Adrenal gland (tissue), 12 donors: ENCODE results near the gene HMMR. TPM values are rescaled to one million over a fixed set of nuclear protein-coding genes. Genes with fewer than 3 reads are reported as not detected.

ENCODE experiments used
- DNase-seq, 7 donors: peaks; one replicate each; pipeline ENCODE4 v3.0.0-alpha.2; 2019 to 2020
- H3K27ac ChIP-seq, 5 donors: fragments of 200-600 bp; sonication (generic) in 4 of 5; 1 replicate in 3 of 5; 2 replicates in 2 of 5; pipeline versions ENCODE4 v1.5.1 to v1.8.0; 2016 to 2020; ENCODE audit warnings: mild to moderate bottlenecking in 1 of 5
- H3K27me3 ChIP-seq: fragments of 200-600 bp; 2 replicates; pipeline ENCODE4 v1.8.0; 2021
- H3K36me3 ChIP-seq, 2 donors: fragments of 200-600 bp; replicated peaks in 1 of 2; 1 replicate in 1 of 2; 2 replicates in 1 of 2; pipeline versions ENCODE4 v1.5.1 to v1.8.0; 2018 to 2022
- H3K4me1 ChIP-seq, 2 donors: fragments of 200-600 bp; replicated peaks in 1 of 2; 1 replicate in 1 of 2; 2 replicates in 1 of 2; pipeline versions ENCODE4 v1.5.1 to v1.8.0; 2018 to 2021
- H3K4me3 ChIP-seq, 4 donors: fragments of 200-600 bp; sonication (generic) in 3 of 4; one replicate each; pipeline ENCODE4 v1.5.1; 2016 to 2018
- H3K9me3 ChIP-seq, 3 donors: fragments of 200-600 bp; sonication (generic) in 1 of 3; replicated peaks in 1 of 3; 1 replicate in 2 of 3; 2 replicates in 1 of 3; pipeline versions ENCODE4 v1.5.1 to v1.8.0; 2016 to 2021
- POLR2A ChIP-seq, 2 donors: fragments of 450-650 bp; IDR thresholded peaks; one replicate each; pipeline ENCODE4 v1.6.1; 2017; ENCODE audit warnings: antibody characterized with exemption in 2 of 2, mild to moderate bottlenecking in 2 of 2, moderate library complexity in 1 of 2
- WGBS, 4 donors: extraction: QIAGEN DNeasy Blood & Tissue Kit in 2 of 4; methylation state at CpG; one replicate each; pipeline versions ENCODE4 v1.1.5 to v1.1.7; 2013 to 2017; 5-methylcytosine and 5-hydroxymethylcytosine counted together
- intact Hi-C, 2 donors: fragments of 100-400 bp; cut with DNase I; formaldehyde crosslinking; loops; one replicate each; pipeline versions ENCODE4 v1.14.1 to v1.15.0; 2022 to 2023
- polyA plus RNA-seq, 3 donors: library from polyadenylated mRNA; stranded (reverse); fragments of 200-250 nt in 2 of 3; fragments of 350-450 nt in 1 of 3; fragmentation: Illumina TruSeq in 1 of 3; extraction: RNeasy Lipid Tissue Mini Kit (QIAGEN cat#74804) in 1 of 3; gene quantifications; one replicate each; pipeline ENCODE4 v1.2.3, GENCODE V29; 2013 to 2014
- total RNA-seq, 9 donors: library from RNA; depleted of rRNA in 4 of 9; stranded (reverse); fragments of >200 nt in 4 of 9; fragments of 120-200 nt in 1 of 9; fragmentation: NEBNext Ultra II Directional in 1 of 9; extraction: Animal tissue kit (Norgen Biotek cat#: 25700) in 1 of 9; gene quantifications; one replicate each; pipeline versions ENCODE4 v1.1.0 to v1.2.4, GENCODE V29; 2013 to 2023
- TF ChIP-seq, protein P1 (sequence below), 6 experiments: fragments of 450-650 bp in 4 of 6; fragments of 200-600 bp in 2 of 6; sonication (generic) in 1 of 6; IDR thresholded peaks; 1 replicate in 5 of 6; 2 replicates in 1 of 6; pipeline versions ENCODE4 v1.5.1 to v1.8.0; 2016 to 2021; ENCODE audit warnings: antibody characterized with exemption in 6 of 6, mild to moderate bottlenecking in 2 of 6, moderate library complexity in 1 of 6
- donor health status: healthy with polysubstance abuse.
- donor health status: Bipolar disorder and iron deficiency.
- donor health status: DM: yes; HTN: yes; CAD: no.
- donor health status: DM: no; HTN: no; CAD: no.
- donor health status: DM: no; HTN: no; CAD: no.
- donor health status: DM: yes; HTN: yes; CAD: no.

The HMMR gene
- total and polyA plus RNA-seq, 12 donors, result 0.24 to 10.3 (median 1.5) TPM; not detected in 1

DNA sequence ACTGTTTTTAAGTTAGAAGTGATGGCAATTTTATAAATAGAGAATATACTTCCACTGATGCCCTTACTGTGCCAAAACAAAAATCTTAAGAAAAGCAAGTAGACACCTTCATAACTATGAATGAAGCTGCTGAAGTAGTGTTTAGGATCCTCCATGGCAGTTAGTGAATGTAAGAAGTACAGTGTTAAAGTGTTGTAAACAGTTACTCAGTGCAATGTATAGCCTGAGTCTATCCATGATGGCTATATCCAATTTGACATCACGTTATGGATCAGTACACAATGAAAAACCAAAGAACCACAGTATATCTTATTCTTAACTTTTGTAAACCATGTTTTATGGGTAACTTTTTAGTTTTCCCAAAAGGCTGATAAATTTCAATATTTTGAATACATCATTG is 15.9 kb upstream of the HMMR start:
- H3K27ac ChIP-seq, result no peak overlapping the region
- H3K4me1 ChIP-seq, result peaks cover 5 to 15% of the 10 kb centered on the region in 2 donors
- intact Hi-C loops, result no loop called here
- DNase-seq, result no peak
- H3K36me3 ChIP-seq, result peaks cover 0 to 69% of the 10 kb centered on the region in 2 donors
- no peak overlapping the region for H3K4me3 ChIP-seq
- H3K9me3 ChIP-seq, result no peaks in the 10 kb centered on the region
- TF ChIP-seq, protein P1, sequence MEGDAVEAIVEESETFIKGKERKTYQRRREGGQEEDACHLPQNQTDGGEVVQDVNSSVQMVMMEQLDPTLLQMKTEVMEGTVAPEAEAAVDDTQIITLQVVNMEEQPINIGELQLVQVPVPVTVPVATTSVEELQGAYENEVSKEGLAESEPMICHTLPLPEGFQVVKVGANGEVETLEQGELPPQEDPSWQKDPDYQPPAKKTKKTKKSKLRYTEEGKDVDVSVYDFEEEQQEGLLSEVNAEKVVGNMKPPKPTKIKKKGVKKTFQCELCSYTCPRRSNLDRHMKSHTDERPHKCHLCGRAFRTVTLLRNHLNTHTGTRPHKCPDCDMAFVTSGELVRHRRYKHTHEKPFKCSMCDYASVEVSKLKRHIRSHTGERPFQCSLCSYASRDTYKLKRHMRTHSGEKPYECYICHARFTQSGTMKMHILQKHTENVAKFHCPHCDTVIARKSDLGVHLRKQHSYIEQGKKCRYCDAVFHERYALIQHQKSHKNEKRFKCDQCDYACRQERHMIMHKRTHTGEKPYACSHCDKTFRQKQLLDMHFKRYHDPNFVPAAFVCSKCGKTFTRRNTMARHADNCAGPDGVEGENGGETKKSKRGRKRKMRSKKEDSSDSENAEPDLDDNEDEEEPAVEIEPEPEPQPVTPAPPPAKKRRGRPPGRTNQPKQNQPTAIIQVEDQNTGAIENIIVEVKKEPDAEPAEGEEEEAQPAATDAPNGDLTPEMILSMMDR (IDR thresholded peaks at IDR 0.05), result no peak
- no peak for TF ChIP-seq POLR2A (IDR thresholded peaks at IDR 0.05)
- H3K27me3 ChIP-seq, result no peaks in the 10 kb centered on the region
- 85 to 92% (median 90%) methylated on average over 1 of the region's 1 CpG for WGBS, 4 donors

DNA sequence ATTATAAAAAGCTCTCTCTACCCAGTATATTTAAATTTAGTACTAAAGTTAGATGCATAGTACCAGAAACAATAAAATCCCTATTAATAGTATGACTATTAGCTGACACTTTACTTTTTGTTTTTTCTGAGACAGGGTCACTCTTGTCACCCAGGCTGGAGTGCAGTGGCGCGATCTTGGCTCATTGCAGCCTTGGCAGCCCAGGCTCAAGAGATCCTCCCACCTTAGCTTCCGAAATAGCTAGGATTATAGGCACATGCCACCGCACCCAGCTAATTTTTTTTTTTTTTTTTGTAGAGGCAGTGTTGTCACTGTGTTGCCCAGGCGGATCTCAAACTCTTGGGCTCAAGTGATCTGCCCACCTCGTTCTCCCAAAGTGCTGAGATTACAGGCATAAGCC is 15.1 kb upstream of the HMMR start:
- DNase-seq, result no peak
- Histone ChIP-seq H3K4me3 (no peak overlapping the region), H3K36me3 (peaks cover 0 to 69% of the 10 kb centered on the region in 2 donors), H3K27me3 (no peaks in the 10 kb centered on the region), H3K27ac (no peak overlapping the region), H3K4me1 (peaks cover 0 to 7% of the 10 kb centered on the region in 2 donors), H3K9me3 (no peaks in the 10 kb centered on the region)
- intact Hi-C loops, result no loop called here
- WGBS, 4 donors, result 96 to 99% (median 97%) methylated on average over 6 of the region's 6 CpGs
- TF ChIP-seq, protein P1 (IDR thresholded peaks at IDR 0.05), result no peak
- TF ChIP-seq POLR2A (IDR thresholded peaks at IDR 0.05), result no peak

DNA sequence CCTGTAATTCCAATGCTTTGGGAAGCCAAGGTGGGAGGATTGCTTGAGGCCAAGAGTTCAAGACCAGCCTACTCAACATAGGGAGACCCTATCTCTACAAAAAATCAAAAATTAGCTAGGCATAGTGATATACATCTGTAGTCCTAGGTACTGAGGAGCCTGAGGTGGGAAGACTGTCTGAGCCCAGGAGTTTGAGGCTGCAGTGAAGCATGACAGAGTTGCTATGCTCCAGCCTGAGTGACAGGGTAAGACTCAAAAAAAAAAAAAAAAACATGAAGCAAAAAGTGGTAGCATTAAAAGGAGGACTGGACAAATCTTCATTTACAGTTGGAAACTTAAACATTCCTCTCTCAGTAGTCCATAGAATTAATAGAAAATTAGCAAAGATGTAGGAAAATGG is 13.2 kb upstream of the HMMR start:
- no peaks in the 10 kb centered on the region for H3K27me3 ChIP-seq
- intact Hi-C loops, result no loop called here

DNA sequence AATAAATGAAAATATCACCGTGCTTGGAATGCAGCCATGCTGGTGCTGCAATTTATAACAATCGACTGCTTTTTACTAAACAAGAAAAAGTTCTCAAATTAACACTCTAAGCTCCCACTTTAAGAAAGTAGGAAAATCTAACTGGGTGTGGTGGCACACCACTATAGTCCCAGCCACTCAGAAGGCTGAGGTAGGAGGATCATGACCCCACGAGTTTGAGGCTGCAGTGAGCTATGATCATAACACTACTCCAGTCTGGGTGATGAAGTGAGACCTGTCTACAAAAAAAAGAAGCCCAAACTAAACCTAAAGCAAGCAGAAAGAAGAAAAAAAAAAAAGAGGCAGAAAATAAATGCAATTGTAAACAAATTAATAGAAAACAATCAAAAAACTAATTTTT is 12.6 kb upstream of the HMMR start:
- WGBS, 4 donors, result 86 to 94% (median 90%) methylated on average over 3 of the region's 3 CpGs
- intact Hi-C loops, result no loop called here
- Histone ChIP-seq H3K27ac (no peak overlapping the region), H3K4me3 (no peak overlapping the region), H3K27me3 (no peaks in the 10 kb centered on the region), H3K4me1 (no peaks in the 10 kb centered on the region), H3K36me3 (peaks cover 0 to 48% of the 10 kb centered on the region in 2 donors), H3K9me3 (no peaks in the 10 kb centered on the region)
- DNase-seq, result no peak
- TF ChIP-seq, protein P1 (IDR thresholded peaks at IDR 0.05), result no peak
- no peak for TF ChIP-seq POLR2A (IDR thresholded peaks at IDR 0.05)

More for the DNA sequence above, 13.2 kb upstream of the HMMR start:
- Histone ChIP-seq H3K4me3 (no peak overlapping the region), H3K9me3 (no peaks in the 10 kb centered on the region), H3K4me1 (no peaks in the 10 kb centered on the region), H3K27ac (no peak overlapping the region), H3K36me3 (peaks cover 0 to 53% of the 10 kb centered on the region in 2 donors)
- no peak for DNase-seq
- TF ChIP-seq, protein P1 (IDR thresholded peaks at IDR 0.05), result no peak
- TF ChIP-seq POLR2A (IDR thresholded peaks at IDR 0.05), result no peak
